DOHH2 (cell line): ENCODE results near the gene FMO1.

Experiments used
- H3F3A ChIP-seq: fragments of 200-600 bp; sonication (generic), shearing (Covaris generic); 2 replicates; pipeline ENCODE4 v1.6.0; 2016; ENCODE audit warnings: antibody characterized with exemption, mild to moderate bottlenecking; ENCODE audit not compliant: control insufficient read depth, insufficient read depth
- H3K27ac ChIP-seq: fragments of 200-600 bp; sonication (generic); 2 replicates; pipeline ENCODE4 v1.5.1; 2014; ENCODE audit warnings: low read depth, mild to moderate bottlenecking, low read length, moderate library complexity
- H3K27me3 ChIP-seq: fragments of 200-600 bp; sonication (generic); 2 replicates; pipeline ENCODE4 v1.6.1; 2014; ENCODE audit warnings: mild to moderate bottlenecking, low read length, mixed read lengths; ENCODE audit not compliant: control insufficient read depth
- H3K36me3 ChIP-seq: fragments of 200-600 bp; sonication (generic); 2 replicates; pipeline ENCODE4 v1.6.1; 2014; ENCODE audit warnings: mild to moderate bottlenecking, low read length, moderate library complexity, mixed read lengths; ENCODE audit not compliant: control insufficient read depth
- H3K4me1 ChIP-seq: fragments of 200-600 bp; sonication (generic); 2 replicates; pipeline ENCODE4 v1.6.1; 2014; ENCODE audit warnings: mild to moderate bottlenecking, low read length, mixed read lengths; ENCODE audit not compliant: control insufficient read depth
- H3K4me2 ChIP-seq: fragments of 200-600 bp; sonication (generic); 2 replicates; pipeline ENCODE4 v1.6.0; 2014; ENCODE audit warnings: mild to moderate bottlenecking, low read length, moderate library complexity
- H3K4me3 ChIP-seq: fragments of 200-600 bp; sonication (generic); 2 replicates; pipeline ENCODE4 v1.5.1; 2014; ENCODE audit warnings: mild to moderate bottlenecking, low read length, mixed read lengths
- H3K79me2 ChIP-seq: fragments of 200-600 bp; sonication (generic); 2 replicates; pipeline ENCODE4 v1.6.1; 2014; ENCODE audit warnings: mild to moderate bottlenecking, low read length, mixed read lengths; ENCODE audit not compliant: control insufficient read depth
- H3K9me2 ChIP-seq: fragments of 200-600 bp; sonication (generic); replicated peaks from 2 replicates; pipeline ENCODE4 v1.6.1; 2014; ENCODE audit warnings: mild to moderate bottlenecking, low read length, mixed read lengths; ENCODE audit not compliant: control insufficient read depth
- H3K9me3 ChIP-seq: fragments of 200-600 bp; sonication (generic); 2 replicates; pipeline ENCODE4 v1.6.1; 2014; ENCODE audit warnings: antibody characterized with exemption, low read length, mixed read lengths; ENCODE audit not compliant: control insufficient read depth, insufficient read depth
- H4K20me1 ChIP-seq: fragments of 200-600 bp; sonication (generic); 2 replicates; pipeline ENCODE4 v1.6.0; 2014; ENCODE audit warnings: low read depth, mild to moderate bottlenecking, antibody characterized with exemption, low read length, moderate library complexity; ENCODE audit not compliant: control insufficient read depth, insufficient read depth
- EZH2phosphoT487 ChIP-seq: fragments of 200-600 bp; sonication (generic); IDR thresholded peaks from 2 replicates; pipeline ENCODE4 v1.6.1; 2017; ENCODE audit warnings: borderline replicate concordance, mild to moderate bottlenecking, antibody characterized with exemption, low read length, moderate library complexity, mixed read lengths
- TF ChIP-seq, protein P1 (sequence below): fragments of 200-600 bp; sonication (generic); IDR thresholded peaks from one replicate; pipeline ENCODE4 v1.5.1; 2014; ENCODE audit warnings: antibody characterized with exemption, mild to moderate bottlenecking, low read depth, low read length; ENCODE audit not compliant: poor library complexity, severe bottlenecking

FMO1 gene

GRCh38 chr1:171279234-171279633 is 30.9 kb downstream of the FMO1 start:
- no peak overlapping the region for H3K27ac ChIP-seq
- H3K79me2 ChIP-seq = no peaks in the 10 kb centered on the region
- H3K4me3 ChIP-seq = no peak overlapping the region
- H3K9me3 ChIP-seq = no peaks in the 10 kb centered on the region
- no peaks in the 10 kb centered on the region for H3K9me2 ChIP-seq
- H4K20me1 ChIP-seq = no peaks in the 10 kb centered on the region
- TF ChIP-seq, protein P1, sequence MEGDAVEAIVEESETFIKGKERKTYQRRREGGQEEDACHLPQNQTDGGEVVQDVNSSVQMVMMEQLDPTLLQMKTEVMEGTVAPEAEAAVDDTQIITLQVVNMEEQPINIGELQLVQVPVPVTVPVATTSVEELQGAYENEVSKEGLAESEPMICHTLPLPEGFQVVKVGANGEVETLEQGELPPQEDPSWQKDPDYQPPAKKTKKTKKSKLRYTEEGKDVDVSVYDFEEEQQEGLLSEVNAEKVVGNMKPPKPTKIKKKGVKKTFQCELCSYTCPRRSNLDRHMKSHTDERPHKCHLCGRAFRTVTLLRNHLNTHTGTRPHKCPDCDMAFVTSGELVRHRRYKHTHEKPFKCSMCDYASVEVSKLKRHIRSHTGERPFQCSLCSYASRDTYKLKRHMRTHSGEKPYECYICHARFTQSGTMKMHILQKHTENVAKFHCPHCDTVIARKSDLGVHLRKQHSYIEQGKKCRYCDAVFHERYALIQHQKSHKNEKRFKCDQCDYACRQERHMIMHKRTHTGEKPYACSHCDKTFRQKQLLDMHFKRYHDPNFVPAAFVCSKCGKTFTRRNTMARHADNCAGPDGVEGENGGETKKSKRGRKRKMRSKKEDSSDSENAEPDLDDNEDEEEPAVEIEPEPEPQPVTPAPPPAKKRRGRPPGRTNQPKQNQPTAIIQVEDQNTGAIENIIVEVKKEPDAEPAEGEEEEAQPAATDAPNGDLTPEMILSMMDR = no peak
- TF ChIP-seq EZH2phosphoT487 = no peak
- H3K4me2 ChIP-seq = no peak overlapping the region
- H3K36me3 ChIP-seq = no peaks in the 10 kb centered on the region
- no peaks in the 10 kb centered on the region for H3F3A ChIP-seq
- peaks cover 10% of the 10 kb centered on the region for H3K4me1 ChIP-seq
- H3K27me3 ChIP-seq = no peaks in the 10 kb centered on the region

- H4K20me1 ChIP-seq = no peaks in the 10 kb centered on the region
- no peak overlapping the region for H3K27ac ChIP-seq
- H3K9me3 ChIP-seq = no peaks in the 10 kb centered on the region
- H3K79me2 ChIP-seq = no peaks in the 10 kb centered on the region
- peaks cover 10% of the 10 kb centered on the region for H3K4me1 ChIP-seq
- H3K9me2 ChIP-seq = no peaks in the 10 kb centered on the region
- H3K36me3 ChIP-seq = no peaks in the 10 kb centered on the region
- no peak overlapping the region for H3K4me3 ChIP-seq
- no peak overlapping the region for H3K4me2 ChIP-seq
- TF ChIP-seq, protein P1 = no peak
- TF ChIP-seq EZH2phosphoT487 = no peak
- H3F3A ChIP-seq = no peaks in the 10 kb centered on the region
- no peaks in the 10 kb centered on the region for H3K27me3 ChIP-seq
Measured at GRCh38 chr1:171279678-171280077, 31.4 kb downstream of the FMO1 start.

DNA sequence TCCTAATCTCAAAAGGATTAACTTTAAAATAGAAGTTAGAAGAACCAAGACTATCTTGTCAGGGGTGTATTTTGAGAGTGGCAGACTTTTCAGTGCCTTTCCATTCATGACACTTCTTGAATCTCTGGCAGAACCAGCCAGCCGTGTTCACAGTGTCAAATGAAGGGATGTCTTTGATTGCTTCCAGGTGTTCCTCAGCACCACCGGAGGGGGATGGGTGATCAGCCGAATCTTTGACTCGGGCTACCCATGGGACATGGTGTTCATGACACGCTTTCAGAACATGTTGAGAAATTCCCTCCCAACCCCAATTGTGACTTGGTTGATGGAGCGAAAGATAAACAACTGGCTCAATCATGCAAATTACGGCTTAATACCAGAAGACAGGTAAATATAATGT is 32.3 kb downstream of the FMO1 start:
- H3K9me3 ChIP-seq = no peaks in the 10 kb centered on the region
- H3K4me1 ChIP-seq = peaks cover 10% of the 10 kb centered on the region
- H3K27me3 ChIP-seq = no peaks in the 10 kb centered on the region
- H4K20me1 ChIP-seq = no peaks in the 10 kb centered on the region
- TF ChIP-seq, protein P1 = no peak
- TF ChIP-seq EZH2phosphoT487 = no peak
- no peaks in the 10 kb centered on the region for H3K9me2 ChIP-seq
- H3K36me3 ChIP-seq = no peaks in the 10 kb centered on the region
- H3F3A ChIP-seq = no peaks in the 10 kb centered on the region
- H3K27ac ChIP-seq = no peak overlapping the region
- no peaks in the 10 kb centered on the region for H3K79me2 ChIP-seq
- H3K4me2 ChIP-seq = no peak overlapping the region
- H3K4me3 ChIP-seq = no peak overlapping the region
